AG09309 (cell line): ENCODE data around the gene CATSPERZ.

Source experiments
- DNase-seq: peaks from one replicate; pipeline ENCODE4 v3.0.0-alpha.2; 2010; ENCODE audit warnings: low read depth
- H3K4me3 ChIP-seq: 2 replicates; pipeline ENCODE4 v1.5.1; 2011; ENCODE audit warnings: mild to moderate bottlenecking, low read depth, low read length, moderate library complexity; ENCODE audit not compliant: control insufficient read depth
- TF ChIP-seq, protein P1 (sequence below): IDR thresholded peaks from 2 replicates; pipeline ENCODE4 v1.5.1; 2011; ENCODE audit warnings: mild to moderate bottlenecking, low read depth, low read length, inconsistent platforms; ENCODE audit not compliant: insufficient read depth, control insufficient read depth; ENCODE audit errors: missing control alignments

The CATSPERZ gene

DNA sequence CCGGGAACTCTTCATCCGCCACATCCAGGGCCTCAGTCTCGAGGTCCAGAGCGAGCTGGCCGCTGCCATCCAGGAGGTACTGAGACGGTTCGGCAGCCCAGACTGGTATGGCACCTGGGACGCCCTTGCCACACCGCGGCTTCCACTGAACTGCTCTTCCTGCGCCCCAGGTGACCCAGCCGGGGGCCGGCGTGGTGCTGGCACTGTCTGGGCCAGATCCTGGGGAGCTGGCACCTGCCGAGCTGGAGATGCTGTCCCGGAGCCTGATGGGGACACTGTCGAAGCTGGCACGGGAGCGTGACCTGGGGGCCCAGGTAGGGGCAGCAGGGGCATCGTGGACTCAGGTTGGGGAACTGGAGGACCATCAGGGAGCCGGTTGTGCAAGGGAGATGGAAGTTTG lies 41.3 kb downstream of the CATSPERZ start:
- no peak for DNase-seq
- H3K4me3 ChIP-seq: no peak overlapping the region
- TF ChIP-seq, protein P1, sequence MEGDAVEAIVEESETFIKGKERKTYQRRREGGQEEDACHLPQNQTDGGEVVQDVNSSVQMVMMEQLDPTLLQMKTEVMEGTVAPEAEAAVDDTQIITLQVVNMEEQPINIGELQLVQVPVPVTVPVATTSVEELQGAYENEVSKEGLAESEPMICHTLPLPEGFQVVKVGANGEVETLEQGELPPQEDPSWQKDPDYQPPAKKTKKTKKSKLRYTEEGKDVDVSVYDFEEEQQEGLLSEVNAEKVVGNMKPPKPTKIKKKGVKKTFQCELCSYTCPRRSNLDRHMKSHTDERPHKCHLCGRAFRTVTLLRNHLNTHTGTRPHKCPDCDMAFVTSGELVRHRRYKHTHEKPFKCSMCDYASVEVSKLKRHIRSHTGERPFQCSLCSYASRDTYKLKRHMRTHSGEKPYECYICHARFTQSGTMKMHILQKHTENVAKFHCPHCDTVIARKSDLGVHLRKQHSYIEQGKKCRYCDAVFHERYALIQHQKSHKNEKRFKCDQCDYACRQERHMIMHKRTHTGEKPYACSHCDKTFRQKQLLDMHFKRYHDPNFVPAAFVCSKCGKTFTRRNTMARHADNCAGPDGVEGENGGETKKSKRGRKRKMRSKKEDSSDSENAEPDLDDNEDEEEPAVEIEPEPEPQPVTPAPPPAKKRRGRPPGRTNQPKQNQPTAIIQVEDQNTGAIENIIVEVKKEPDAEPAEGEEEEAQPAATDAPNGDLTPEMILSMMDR: no peak

DNA sequence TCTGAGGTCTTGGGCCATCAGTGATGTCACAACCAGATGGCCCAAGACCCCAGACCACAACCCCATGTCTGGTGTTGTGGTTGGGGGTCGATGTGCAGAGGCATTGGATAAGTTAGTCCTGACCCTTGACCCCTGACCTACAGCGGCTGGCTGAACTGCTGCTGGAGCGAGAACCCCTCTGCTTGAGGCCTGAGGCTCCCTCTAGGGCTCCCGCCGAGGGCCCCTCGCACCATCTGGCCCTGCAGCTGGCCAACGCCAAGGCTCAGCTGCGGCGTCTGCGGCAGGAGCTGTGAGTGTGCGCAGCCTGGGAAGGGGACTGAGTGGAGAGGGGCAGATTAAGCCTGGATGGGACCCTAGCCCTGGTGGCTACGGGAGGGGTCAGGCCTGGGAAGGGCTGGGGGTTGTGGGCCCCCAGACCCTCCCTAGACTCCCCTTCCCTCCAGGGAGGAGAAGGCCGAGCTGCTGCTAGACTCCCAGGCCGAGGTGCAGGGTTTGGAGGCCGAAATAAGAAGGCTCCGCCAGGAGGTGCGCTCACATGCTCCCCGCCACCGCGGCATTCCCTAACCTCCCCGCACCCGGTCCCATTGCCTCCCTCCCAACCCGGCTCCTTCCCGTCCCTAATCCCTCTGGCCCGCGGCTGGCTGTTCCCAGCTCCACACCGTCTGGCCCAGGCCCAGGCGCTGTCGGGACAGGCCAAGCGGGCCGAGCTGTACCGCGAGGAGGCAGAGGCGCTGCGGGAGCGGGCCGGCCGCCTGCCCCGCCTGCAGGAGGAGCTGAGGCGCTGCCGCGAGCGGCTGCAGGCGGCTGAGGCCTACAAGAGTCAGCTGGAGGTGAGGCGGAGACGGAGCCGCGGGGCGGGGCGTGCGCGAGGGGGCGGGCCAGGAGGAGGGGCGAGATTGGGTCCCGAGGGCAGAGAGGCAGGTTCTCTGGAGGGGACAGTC lies 42.0 kb downstream of the CATSPERZ start:
- TF ChIP-seq, protein P1: no peak
- DNase-seq: no peak
- H3K4me3 ChIP-seq: peak overlapping the region; percentile 39

DNA sequence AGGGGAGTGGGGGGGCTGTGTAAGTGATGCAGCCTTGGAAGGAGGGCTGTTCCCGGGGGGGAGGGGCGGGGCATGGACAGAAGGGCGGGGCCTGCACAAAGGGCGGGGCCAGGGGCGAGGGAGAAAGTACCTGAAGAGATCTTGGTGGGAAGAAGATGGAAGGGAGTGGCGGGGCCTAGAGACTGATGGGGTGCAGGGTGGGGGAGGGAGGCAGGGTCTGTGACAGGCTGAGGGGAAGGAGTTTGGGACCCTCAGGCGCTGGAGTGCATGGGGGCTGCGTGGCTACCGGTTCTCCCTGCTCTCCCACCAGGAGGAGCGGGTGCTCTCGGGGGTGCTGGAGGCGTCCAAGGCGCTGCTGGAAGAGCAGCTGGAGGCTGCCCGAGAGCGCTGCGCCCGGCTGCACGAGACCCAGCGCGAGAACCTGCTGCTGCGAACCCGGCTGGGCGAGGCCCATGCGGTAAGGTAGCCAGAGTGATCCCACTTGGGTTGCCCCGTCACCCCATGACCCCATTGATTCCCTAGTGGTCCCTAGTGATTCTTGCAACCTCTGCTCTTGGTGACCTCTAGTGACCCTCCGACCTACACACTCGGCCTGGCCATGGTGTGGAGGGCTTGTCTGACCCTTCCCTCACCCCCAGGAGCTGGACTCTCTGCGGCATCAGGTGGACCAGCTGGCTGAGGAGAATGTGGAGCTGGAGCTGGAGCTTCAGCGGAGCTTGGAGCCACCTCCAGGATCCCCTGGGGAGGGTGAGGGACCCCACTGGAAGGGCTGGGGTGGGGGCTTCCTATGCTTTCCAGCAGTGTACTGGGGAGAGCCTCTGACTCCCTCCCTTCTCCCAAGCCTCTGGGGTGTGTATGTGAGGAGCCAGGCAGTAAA lies 42.9 kb downstream of the CATSPERZ start:
- TF ChIP-seq, protein P1: no peak
- no peak overlapping the region for H3K4me3 ChIP-seq
- no peak for DNase-seq

DNA sequence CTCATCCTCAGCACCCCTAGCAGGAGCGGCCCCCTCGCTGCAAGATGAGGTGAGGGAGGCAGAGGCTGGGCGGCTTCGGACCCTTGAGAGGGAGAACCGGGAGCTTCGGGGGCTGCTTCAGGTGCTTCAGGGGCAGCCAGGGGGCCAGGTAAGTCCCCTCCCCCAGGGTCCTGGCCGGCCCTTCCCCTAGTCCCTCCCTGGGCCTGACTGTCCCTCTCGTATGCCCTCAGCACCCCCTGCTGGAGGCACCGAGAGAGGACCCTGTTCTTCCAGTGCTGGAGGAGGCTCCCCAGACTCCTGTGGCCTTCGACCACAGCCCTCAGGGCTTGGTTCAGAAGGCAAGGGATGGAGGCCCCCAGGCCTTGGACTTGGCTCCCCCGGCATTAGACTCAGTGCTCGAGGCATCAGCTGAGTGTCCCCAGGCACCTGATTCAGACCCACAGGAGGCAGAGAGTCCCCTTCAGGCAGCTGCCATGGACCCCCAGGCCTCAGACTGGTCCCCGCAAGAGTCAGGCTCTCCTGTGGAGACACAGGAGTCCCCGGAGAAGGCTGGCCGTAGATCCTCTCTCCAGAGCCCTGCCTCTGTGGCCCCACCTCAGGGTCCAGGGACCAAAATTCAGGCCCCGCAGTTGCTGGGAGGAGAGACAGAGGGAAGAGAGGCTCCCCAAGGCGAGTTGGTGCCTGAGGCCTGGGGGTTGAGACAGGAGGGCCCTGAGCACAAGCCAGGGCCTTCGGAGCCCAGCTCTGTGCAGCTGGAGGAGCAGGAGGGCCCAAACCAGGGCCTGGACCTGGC lies 43.8 kb downstream of the CATSPERZ start:
- DNase-seq: no peak
- TF ChIP-seq, protein P1: no peak
- H3K4me3 ChIP-seq: no peak overlapping the region

DNA sequence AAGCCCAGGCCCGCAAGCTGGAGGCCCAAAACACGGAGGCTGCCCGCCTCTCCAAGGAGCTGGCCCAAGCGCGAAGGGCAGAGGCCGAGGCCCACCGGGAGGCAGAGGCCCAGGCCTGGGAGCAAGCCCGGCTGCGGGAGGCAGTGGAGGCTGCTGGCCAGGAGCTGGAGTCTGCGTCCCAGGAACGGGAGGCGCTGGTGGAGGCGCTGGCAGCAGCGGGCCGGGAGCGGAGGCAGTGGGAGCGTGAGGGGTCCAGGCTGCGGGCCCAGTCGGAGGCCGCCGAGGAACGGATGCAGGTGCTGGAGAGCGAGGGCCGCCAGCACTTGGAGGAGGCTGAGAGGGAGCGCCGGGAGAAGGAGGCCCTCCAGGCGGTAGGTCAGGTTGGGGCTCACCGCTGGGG lies 44.6 kb downstream of the CATSPERZ start:
- DNase-seq: no peak
- H3K4me3 ChIP-seq: no peak overlapping the region
- TF ChIP-seq, protein P1: no peak
